Skeletal muscle tissue (tissue), 4 donors: ENCODE results near the gene PAK5. TPM values are rescaled to one million over a fixed set of nuclear protein-coding genes. Genes with fewer than 3 reads are reported as not detected.

ENCODE experiments used
- H3K27ac ChIP-seq: one replicate; pipeline ENCODE4 v1.7.0; 2013; ENCODE audit warnings: mild to moderate bottlenecking, low read depth, low read length, inconsistent platforms
- H3K27me3 ChIP-seq, 3 donors: one replicate each; pipeline ENCODE4 v1.7.0; 2013; ENCODE audit warnings: low read length in 3 of 3; ENCODE audit not compliant: control insufficient read depth in 3 of 3, insufficient read depth in 3 of 3
- H3K36me3 ChIP-seq, 3 donors: one replicate each; pipeline ENCODE4 v1.7.0; 2013; ENCODE audit warnings: low read length in 3 of 3; ENCODE audit not compliant: control insufficient read depth in 3 of 3, insufficient read depth in 3 of 3
- H3K4me1 ChIP-seq, 3 donors: one replicate each; pipeline ENCODE4 v1.7.0; 2013; ENCODE audit warnings: low read length in 3 of 3, mild to moderate bottlenecking in 3 of 3; ENCODE audit not compliant: control insufficient read depth in 3 of 3, insufficient read depth in 3 of 3
- H3K4me3 ChIP-seq, 3 donors: one replicate each; pipeline ENCODE4 v1.7.0; 2013; ENCODE audit warnings: low read length in 3 of 3
- H3K9ac ChIP-seq, 3 donors: one replicate each; pipeline ENCODE4 v1.7.0; 2013; ENCODE audit warnings: low read length in 3 of 3, mild to moderate bottlenecking in 3 of 3, moderate library complexity in 2 of 3, low read depth in 1 of 3
- H3K9me3 ChIP-seq, 3 donors: one replicate each; pipeline ENCODE4 v1.7.0; 2013; ENCODE audit warnings: low read length in 3 of 3; ENCODE audit not compliant: control insufficient read depth in 3 of 3
- total RNA-seq: library from RNA; depleted of rRNA; stranded (reverse); fragments of >200 nt; gene quantifications from one replicate; pipeline ENCODE4 v1.2.3, GENCODE V29; 2014
- donor health status: Osteomylitis.

The PAK5 gene
- total RNA-seq, 1 donor from 2014 or later = under 0.01 TPM

DNA sequence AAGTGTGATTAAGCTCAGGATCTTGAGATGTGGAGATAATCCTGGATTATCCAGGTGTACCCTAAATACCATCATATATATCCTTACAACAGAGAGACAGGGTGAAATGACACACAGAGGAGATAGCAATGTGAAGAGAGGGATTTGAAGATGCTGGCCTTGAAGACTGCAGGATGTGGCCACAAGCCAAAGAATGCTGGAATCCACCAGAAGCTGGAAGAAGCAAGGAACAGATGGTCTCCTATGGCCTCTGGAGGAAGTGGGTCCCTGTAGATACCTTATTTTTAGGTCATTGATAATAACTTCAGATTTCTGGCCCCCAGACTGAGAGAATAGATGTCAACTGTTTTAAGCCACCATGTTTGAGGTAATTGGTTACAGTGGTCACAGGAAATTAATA lies 95.0 kb downstream of the PAK5 start:
- Histone ChIP-seq H3K4me1 (no peaks in the 10 kb centered on the region), H3K27me3 (no peaks in the 10 kb centered on the region), H3K4me3 (no peak overlapping the region), H3K27ac (no peak overlapping the region), H3K9me3 (no peaks in the 10 kb centered on the region), H3K36me3 (no peaks in the 10 kb centered on the region), H3K9ac (no peak overlapping the region)

DNA sequence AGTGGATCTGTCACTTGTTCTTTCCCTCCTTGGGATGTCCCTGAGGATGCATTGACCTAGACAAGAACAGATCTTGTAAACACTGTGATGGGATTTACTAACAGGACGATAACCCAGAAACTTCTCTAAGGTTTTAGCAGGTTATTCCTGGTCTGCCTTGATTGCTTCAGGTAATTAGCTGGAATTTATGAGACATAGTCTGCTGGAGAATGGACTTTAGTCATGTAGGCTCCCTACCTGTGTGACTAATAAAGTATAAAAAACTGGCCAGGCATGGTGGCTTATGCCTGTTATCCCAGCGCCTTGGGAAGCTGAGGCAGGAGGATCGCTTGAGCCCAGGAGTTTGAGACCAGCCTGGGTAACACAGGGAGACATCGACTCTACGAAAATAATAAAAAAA lies 96.1 kb downstream of the PAK5 start:
- Histone ChIP-seq H3K4me1 (no peaks in the 10 kb centered on the region), H3K27me3 (no peaks in the 10 kb centered on the region), H3K27ac (no peak overlapping the region), H3K9me3 (no peaks in the 10 kb centered on the region), H3K4me3 (no peak overlapping the region), H3K36me3 (no peaks in the 10 kb centered on the region), H3K9ac (no peak overlapping the region)

DNA sequence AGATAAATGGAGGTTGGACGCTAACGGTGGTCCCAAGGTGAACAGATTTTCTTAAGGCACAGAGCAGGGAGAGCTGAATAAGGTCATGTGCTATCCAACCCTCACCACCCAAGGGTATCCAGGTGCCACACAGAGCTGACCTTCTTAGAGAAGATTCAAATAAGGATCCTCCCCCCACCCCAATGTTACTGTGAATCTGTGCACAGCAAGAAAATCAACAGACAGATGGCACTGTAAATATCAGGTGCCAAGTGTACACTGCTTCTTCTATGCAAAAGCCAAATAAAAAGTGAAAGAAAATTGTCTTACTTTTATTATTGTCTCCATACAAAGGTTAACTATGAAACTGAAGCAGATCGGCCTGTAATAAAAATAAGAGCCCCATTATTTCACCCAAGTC lies 96.9 kb downstream of the PAK5 start:
- H3K9ac ChIP-seq = no peak overlapping the region
- H3K4me1 ChIP-seq = no peaks in the 10 kb centered on the region
- no peaks in the 10 kb centered on the region for H3K9me3 ChIP-seq
- H3K27ac ChIP-seq = no peak overlapping the region
- H3K36me3 ChIP-seq = no peaks in the 10 kb centered on the region
- no peak overlapping the region for H3K4me3 ChIP-seq
- no peaks in the 10 kb centered on the region for H3K27me3 ChIP-seq

DNA sequence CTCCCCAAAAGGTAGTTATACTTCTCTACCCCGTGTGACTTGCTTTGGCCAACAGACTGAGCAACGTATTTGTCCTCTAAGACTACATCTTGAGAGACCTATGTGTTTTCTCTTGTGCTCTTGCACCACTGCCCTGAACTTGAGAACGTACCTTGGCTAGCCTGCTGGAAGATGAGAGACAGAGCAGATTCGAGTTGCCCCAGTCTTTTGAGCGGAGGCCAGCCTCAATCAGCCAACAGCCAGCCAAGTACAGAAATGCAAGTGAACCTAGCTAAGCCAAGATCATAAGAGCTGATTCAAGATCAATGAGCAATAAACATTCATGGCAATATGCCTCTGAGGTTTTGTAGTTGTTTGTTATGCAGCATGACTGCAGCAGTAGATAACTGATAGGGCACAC lies 98.4 kb downstream of the PAK5 start:
- H3K27ac ChIP-seq = no peak overlapping the region
- no peak overlapping the region for H3K4me3 ChIP-seq
- no peaks in the 10 kb centered on the region for H3K27me3 ChIP-seq
- no peak overlapping the region for H3K9ac ChIP-seq
- H3K4me1 ChIP-seq = no peaks in the 10 kb centered on the region
- H3K9me3 ChIP-seq = no peaks in the 10 kb centered on the region
- H3K36me3 ChIP-seq = no peaks in the 10 kb centered on the region

DNA sequence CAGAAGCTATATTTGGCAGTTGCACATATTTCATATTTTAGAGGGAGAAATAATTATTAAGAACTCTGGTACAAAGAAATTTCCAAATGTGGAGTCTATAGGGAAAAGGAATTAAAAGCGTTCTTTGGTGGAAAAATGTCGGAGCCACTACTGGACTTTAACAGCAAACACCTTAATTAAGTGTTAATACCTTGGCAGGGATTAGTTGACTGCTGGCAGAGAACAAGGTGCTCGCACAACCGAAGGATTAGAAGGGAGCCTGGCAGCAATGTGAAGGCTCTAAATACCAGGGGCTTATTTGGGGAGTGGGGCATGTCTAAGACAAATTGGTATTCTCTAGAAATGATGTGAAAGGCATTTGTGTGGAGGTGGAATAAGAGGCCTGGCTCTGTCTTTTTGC lies 98.9 kb downstream of the PAK5 start:
- Histone ChIP-seq H3K36me3 (no peaks in the 10 kb centered on the region), H3K9ac (no peak overlapping the region), H3K4me3 (no peak overlapping the region), H3K9me3 (no peaks in the 10 kb centered on the region), H3K27ac (no peak overlapping the region), H3K27me3 (no peaks in the 10 kb centered on the region), H3K4me1 (no peaks in the 10 kb centered on the region)

DNA sequence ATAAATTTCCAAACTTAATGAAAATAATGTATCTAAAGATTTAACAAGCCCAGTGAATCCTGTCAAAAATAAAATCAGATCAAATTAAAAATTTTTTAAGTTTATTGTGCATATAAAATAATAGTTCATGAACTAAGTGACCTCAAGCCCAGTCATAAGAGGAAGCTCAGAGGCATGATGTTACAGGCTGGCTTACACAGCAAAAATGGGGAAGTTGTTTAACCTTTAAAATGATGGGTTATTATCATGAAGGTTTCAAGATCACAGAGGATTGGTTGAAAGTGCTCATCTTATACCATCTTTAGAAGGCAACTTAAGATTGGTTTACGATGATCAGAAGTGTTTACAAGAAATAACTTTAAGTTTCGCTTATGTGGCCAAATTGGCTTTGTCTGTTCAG lies 102.5 kb downstream of the PAK5 start:
- Histone ChIP-seq H3K36me3 (no peaks in the 10 kb centered on the region), H3K27ac (no peak overlapping the region), H3K27me3 (no peaks in the 10 kb centered on the region), H3K4me3 (no peak overlapping the region), H3K9me3 (no peaks in the 10 kb centered on the region), H3K4me1 (no peaks in the 10 kb centered on the region), H3K9ac (no peak overlapping the region)

DNA sequence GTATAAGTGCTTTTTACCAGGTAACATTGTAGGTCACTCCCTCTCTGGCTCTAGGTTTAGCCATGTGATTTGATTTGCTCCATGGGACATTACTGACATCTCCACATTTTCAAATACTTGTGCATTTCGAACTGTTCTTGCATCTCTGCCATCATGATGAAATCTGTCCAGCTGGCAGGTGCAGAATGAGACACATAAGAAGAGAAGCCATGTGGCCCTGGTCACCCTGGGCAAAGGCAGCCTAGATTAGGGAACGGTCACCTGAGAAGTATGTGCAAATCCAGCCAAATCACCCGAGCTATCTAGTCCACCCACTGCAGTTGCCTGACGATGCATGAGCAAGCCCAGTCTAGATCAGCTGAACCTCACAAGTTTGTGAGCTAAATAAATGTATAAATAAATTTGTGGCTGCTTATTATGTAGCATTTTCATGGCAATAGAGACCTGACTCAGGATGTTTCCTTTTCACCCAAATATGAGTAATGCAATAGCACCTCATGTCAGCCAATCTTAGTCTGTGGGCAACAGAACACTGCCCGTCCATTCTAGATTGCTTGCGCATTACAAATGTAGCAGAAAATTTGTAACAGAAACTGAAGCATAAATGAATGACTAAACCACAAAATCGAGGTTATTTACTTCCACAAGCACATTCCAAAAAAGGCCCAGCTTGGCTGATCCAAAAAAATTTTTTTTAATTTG lies 115.2 kb downstream of the PAK5 start:
- no peaks in the 10 kb centered on the region for H3K27me3 ChIP-seq
- H3K36me3 ChIP-seq = no peaks in the 10 kb centered on the region
- H3K4me1 ChIP-seq = no peaks in the 10 kb centered on the region
- H3K9ac ChIP-seq = no peak overlapping the region
- H3K27ac ChIP-seq = no peak overlapping the region
- H3K4me3 ChIP-seq = no peak overlapping the region
- H3K9me3 ChIP-seq = no peaks in the 10 kb centered on the region

DNA sequence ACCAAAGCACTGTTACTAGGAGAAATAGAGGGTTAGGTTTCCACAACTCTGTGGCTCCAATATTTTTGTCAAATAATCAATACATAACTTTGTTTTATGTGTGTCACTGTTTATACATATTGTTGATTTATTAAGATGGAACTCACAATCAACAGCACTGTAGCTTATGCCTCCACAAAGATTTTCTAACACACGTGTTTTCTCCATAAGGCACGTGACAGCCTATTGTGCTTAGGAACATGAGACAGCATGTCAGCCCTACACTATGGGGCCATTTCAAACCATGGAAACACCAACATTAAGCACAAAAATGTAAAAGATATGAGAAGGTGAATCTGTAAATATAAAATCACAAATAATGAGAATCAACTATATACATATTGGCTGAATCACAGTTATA lies 127.0 kb downstream of the PAK5 start:
- Histone ChIP-seq H3K27me3 (no peaks in the 10 kb centered on the region), H3K4me1 (no peaks in the 10 kb centered on the region), H3K9me3 (no peaks in the 10 kb centered on the region), H3K36me3 (no peaks in the 10 kb centered on the region), H3K27ac (no peak overlapping the region), H3K4me3 (no peak overlapping the region), H3K9ac (no peak overlapping the region)

DNA sequence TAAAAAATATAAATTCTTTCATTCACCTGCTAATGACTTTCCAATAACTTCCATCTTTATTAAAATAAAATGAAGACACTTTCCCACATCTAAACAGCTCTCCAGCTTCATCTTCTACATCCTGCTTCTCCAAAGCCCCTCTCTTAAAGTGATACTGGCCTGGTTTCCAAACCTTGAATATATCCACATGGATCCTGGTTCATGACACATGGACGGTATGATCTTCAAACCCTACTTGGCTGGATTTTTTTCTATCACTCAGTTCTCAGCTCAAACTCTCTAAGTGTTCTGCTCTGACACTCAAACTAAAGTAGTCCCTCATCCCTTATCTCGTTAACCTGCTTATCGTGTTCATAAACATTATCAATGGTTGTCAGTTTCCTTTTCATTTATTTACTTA lies 128.2 kb downstream of the PAK5 start:
- no peaks in the 10 kb centered on the region for H3K36me3 ChIP-seq
- no peaks in the 10 kb centered on the region for H3K9me3 ChIP-seq
- H3K4me3 ChIP-seq = no peak overlapping the region
- H3K4me1 ChIP-seq = no peaks in the 10 kb centered on the region
- no peaks in the 10 kb centered on the region for H3K27me3 ChIP-seq
- no peak overlapping the region for H3K9ac ChIP-seq
- H3K27ac ChIP-seq = no peak overlapping the region

DNA sequence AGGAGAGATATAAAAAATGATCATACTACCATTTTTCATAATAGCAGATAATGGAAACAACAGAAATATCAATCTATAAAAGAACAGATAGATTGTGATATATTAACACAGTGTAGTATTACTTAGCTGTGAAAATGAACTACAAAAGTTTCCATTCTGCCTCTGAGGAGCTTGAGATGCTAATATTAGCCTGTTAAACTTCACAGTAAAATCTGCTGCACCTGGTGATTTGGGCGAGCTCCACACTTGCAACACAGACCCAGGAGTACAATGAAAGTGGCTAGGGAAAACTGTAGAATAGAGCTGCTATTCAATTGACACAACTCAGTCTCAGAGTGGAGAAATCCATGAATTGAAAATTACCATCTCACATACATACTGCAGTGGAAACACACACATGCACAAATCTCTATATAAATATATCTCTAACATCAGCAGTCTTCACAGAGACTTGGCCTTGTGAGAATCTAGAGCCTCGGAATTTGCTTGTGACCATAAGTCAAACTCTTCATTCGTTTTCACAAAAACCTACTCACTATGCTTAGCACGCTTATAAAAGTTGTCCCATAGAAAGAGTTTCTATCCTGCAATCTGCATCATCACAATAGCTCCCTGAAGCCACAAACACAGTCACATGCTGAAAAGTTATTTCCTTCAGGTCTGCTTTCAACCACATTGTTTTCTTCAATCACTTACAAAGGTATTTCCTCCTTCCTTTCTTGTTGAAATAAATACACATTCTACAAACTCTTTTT lies 133.0 kb downstream of the PAK5 start:
- Histone ChIP-seq H3K4me1 (no peaks in the 10 kb centered on the region), H3K36me3 (no peaks in the 10 kb centered on the region), H3K9ac (no peak overlapping the region), H3K9me3 (no peaks in the 10 kb centered on the region), H3K27ac (no peak overlapping the region), H3K4me3 (no peak overlapping the region), H3K27me3 (no peaks in the 10 kb centered on the region)
